HG02885 (cell line): ENCODE results near the gene GLP2R.
"Not testable (repeated sequence)": the region's sequence is repeated elsewhere in the genome, so short reads cannot be mapped to it uniquely, and the experiment has no call there.

Experiments
- ATAC-seq: cut with Tn5 transposase; IDR thresholded peaks from one replicate; pipeline ENCODE4 v1.9.1; 2021; ENCODE audit warnings: mild to moderate bottlenecking; ENCODE audit not compliant: unreplicated experiment, poor library complexity

Gene GLP2R

GRCh38 chr17:9825641-9826150 lies at the start of gene GLP2R:
Gene GLP2R, plus strand, starts transcription at chr17:9825924. Its CDS starts 140 bp downstream, at chr17:9826064.
- no peak for ATAC-seq

GRCh38 chr17:9776911-9777310 lies 48.8 kb upstream of the GLP2R start:
- no peak for ATAC-seq

- ATAC-seq = no peak
Observed at GRCh38 chr17:9780552-9780951, 45.2 kb upstream of the GLP2R start.

- ATAC-seq = no peak
Observed at GRCh38 chr17:9783050-9783449, 42.7 kb upstream of the GLP2R start.

- ATAC-seq = not testable (repeated sequence)
Observed at GRCh38 chr17:9783465-9783864, 42.3 kb upstream of the GLP2R start.

GRCh38 chr17:9784544-9784943 lies 41.2 kb upstream of the GLP2R start:
- no peak for ATAC-seq

- ATAC-seq = no peak
Observed at GRCh38 chr17:9788601-9789000, 37.1 kb upstream of the GLP2R start.

- ATAC-seq = no peak
Observed at GRCh38 chr17:9790316-9790715, 35.4 kb upstream of the GLP2R start.

- ATAC-seq = no peak
Observed at GRCh38 chr17:9790889-9791876, 34.5 kb upstream of the GLP2R start, which contains the start of gene DHRS7C. Gene DHRS7C, minus strand, starts transcription at chr17:9791592. Its CDS starts 308 bp downstream, at chr17:9791284.

- ATAC-seq = no peak
Observed at GRCh38 chr17:9792181-9792840, 33.4 kb upstream of the GLP2R start.

GRCh38 chr17:9798008-9798407 lies 27.7 kb upstream of the GLP2R start:
- no peak for ATAC-seq

- no peak for ATAC-seq
Observed at GRCh38 chr17:9798724-9799123, 27.0 kb upstream of the GLP2R start.

GRCh38 chr17:9801505-9801904 lies 24.2 kb upstream of the GLP2R start:
- no peak for ATAC-seq

- no peak for ATAC-seq
Observed at GRCh38 chr17:9802294-9802693, 23.4 kb upstream of the GLP2R start.

- ATAC-seq = no peak
Observed at GRCh38 chr17:9802697-9803096, 23.0 kb upstream of the GLP2R start.

GRCh38 chr17:9805769-9806168 lies 20.0 kb upstream of the GLP2R start:
- no peak for ATAC-seq

- no peak for ATAC-seq
Observed at GRCh38 chr17:9806699-9807098, 19.0 kb upstream of the GLP2R start.

GRCh38 chr17:9809409-9809808 lies 16.3 kb upstream of the GLP2R start:
- ATAC-seq = no peak

GRCh38 chr17:9810100-9810949 lies 15.4 kb upstream of the GLP2R start:
- no peak for ATAC-seq

- no peak for ATAC-seq
Observed at GRCh38 chr17:9811086-9811485, 14.6 kb upstream of the GLP2R start.
